HG03571 (cell line): Measurements from ENCODE around the gene CADPS.

ENCODE experiments used
- ATAC-seq: cut with Tn5 transposase; IDR thresholded peaks from one replicate; pipeline ENCODE4 v1.9.1; 2021; ENCODE audit not compliant: unreplicated experiment

CADPS gene

GRCh38 chr3:62757045-62757444 lies 118.2 kb downstream of the CADPS start:
- no peak for ATAC-seq

- no peak for ATAC-seq
Observed at GRCh38 chr3:62755285-62755684, 119.9 kb downstream of the CADPS start.

- no peak for ATAC-seq
Observed at GRCh38 chr3:62749657-62750056, 125.6 kb downstream of the CADPS start.

GRCh38 chr3:62749130-62749529 lies 126.1 kb downstream of the CADPS start:
- no peak for ATAC-seq

GRCh38 chr3:62737449-62737848 lies 137.8 kb downstream of the CADPS start:
- ATAC-seq, result no peak

GRCh38 chr3:62735510-62735909 lies 139.7 kb downstream of the CADPS start:
- no peak for ATAC-seq

GRCh38 chr3:62732183-62732904 lies 142.9 kb downstream of the CADPS start:
- ATAC-seq, result no peak

GRCh38 chr3:62727981-62728380 lies 147.2 kb downstream of the CADPS start:
- ATAC-seq, result no peak

GRCh38 chr3:62727536-62727935 lies 147.7 kb downstream of the CADPS start:
- ATAC-seq, result no peak

- ATAC-seq, result no peak
Observed at GRCh38 chr3:62724503-62724902, 150.7 kb downstream of the CADPS start.

GRCh38 chr3:62723914-62724217 lies 151.3 kb downstream of the CADPS start:
- ATAC-seq, result no peak

- ATAC-seq, result no peak
Observed at GRCh38 chr3:62723166-62723913, 151.9 kb downstream of the CADPS start.

- ATAC-seq, result no peak
Observed at GRCh38 chr3:62722344-62722743, 152.9 kb downstream of the CADPS start.

- ATAC-seq, result no peak
Observed at GRCh38 chr3:62718515-62719320, 156.5 kb downstream of the CADPS start.

- ATAC-seq, result no peak
Observed at GRCh38 chr3:62718011-62718410, 157.2 kb downstream of the CADPS start.

- ATAC-seq, result no peak
Observed at GRCh38 chr3:62712746-62713145, 162.5 kb downstream of the CADPS start.

- no peak for ATAC-seq
Observed at GRCh38 chr3:62710751-62711150, 164.5 kb downstream of the CADPS start.

GRCh38 chr3:62708638-62709373 lies 166.4 kb downstream of the CADPS start:
- ATAC-seq, result no peak

GRCh38 chr3:62705721-62706120 lies 169.5 kb downstream of the CADPS start:
- no peak for ATAC-seq

- no peak for ATAC-seq
Observed at GRCh38 chr3:62703451-62704167, 171.6 kb downstream of the CADPS start.

- no peak for ATAC-seq
Observed at GRCh38 chr3:62700357-62700756, 174.9 kb downstream of the CADPS start.
